Tibial nerve (tissue), 4 donors: ENCODE data around the gene RBM26.

ENCODE experiments used
- EP300 ChIP-seq, 2 donors: sonication (generic); formaldehyde crosslinking; IDR thresholded peaks; one replicate each; pipeline ENCODE4 v1.6.1; 2017; ENCODE audit warnings: antibody characterized with exemption in 2 of 2, mild to moderate bottlenecking in 1 of 2
- POLR2A ChIP-seq, 2 donors: fragments of 450-650 bp; IDR thresholded peaks; one replicate each; pipeline ENCODE4 v1.6.1; 2017; ENCODE audit warnings: antibody characterized with exemption in 2 of 2, mild to moderate bottlenecking in 2 of 2, moderate library complexity in 2 of 2
- TF ChIP-seq, protein P1 (sequence below), 5 experiments: fragments of 200-600 bp in 3 of 5; fragments of 450-650 bp in 2 of 5; sonication (generic) in 3 of 5; IDR thresholded peaks; one replicate each; pipeline ENCODE4 v1.5.1; 2016 to 2019; ENCODE audit warnings: antibody characterized with exemption in 5 of 5, mild to moderate bottlenecking in 3 of 5, moderate library complexity in 2 of 5

DNA sequence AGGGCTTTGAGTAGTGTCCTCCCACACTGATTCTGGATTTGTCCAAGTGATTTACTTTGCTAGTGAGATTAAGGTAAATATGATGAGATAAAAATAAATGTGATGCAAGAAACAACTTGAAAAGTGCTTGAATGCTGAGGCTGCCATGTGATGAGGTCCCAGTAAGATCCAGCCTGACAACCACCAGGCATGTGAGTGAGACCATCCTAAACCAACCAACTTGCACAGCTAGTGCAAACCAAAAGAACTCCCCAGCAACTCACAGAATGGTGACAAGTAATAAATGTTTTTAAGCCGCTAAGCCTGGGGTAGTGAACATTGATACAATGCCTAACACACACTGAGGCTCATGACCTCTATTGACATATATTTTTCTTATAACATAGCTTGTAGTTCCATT lies 13.3 kb upstream of the RBM26 start:
- TF ChIP-seq, protein P1, sequence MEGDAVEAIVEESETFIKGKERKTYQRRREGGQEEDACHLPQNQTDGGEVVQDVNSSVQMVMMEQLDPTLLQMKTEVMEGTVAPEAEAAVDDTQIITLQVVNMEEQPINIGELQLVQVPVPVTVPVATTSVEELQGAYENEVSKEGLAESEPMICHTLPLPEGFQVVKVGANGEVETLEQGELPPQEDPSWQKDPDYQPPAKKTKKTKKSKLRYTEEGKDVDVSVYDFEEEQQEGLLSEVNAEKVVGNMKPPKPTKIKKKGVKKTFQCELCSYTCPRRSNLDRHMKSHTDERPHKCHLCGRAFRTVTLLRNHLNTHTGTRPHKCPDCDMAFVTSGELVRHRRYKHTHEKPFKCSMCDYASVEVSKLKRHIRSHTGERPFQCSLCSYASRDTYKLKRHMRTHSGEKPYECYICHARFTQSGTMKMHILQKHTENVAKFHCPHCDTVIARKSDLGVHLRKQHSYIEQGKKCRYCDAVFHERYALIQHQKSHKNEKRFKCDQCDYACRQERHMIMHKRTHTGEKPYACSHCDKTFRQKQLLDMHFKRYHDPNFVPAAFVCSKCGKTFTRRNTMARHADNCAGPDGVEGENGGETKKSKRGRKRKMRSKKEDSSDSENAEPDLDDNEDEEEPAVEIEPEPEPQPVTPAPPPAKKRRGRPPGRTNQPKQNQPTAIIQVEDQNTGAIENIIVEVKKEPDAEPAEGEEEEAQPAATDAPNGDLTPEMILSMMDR (IDR thresholded peaks at IDR 0.05), result no peak
- TF ChIP-seq POLR2A (IDR thresholded peaks at IDR 0.05) (no peak), EP300 (IDR thresholded peaks at IDR 0.05) (no peak)
